ENCODE data around the gene C11orf42.

The C11orf42 gene, protein sequence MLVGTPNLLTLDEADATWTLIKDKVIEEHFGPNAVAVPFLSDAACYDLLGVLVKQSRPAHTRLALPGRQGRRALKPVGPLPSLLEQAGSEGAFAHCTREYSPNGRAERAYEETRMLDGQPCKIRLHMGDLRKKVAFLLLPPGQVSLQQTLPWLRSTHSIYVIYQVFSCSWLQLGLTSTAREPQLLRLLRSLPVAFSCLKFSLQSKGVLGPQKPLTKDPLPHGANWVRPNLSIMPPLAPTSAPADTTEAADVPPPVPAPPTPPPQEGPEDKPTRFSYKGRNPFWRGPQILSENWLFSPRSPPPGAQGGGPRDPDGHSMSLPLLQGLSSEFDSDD

DNA sequence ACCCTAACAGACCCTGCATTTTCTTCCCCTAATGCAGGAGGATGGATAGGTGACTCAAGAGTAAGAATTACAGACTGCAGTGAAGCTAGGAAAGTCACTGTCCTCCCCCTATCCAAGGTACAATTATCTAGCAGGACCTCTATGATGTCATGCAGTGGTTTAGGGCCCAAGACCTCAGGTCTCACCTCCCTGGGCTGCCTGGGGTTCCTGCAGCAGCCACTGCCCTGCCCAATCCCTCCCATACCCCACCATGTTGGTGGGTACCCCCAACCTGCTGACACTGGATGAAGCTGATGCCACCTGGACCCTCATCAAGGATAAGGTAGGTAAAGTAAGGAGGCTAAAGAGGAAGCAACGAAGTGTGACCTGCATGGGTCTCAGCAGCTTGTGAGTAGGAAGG is at the start of gene C11orf42:
Gene C11orf42, plus strand, starts transcription at position 192 of the 400 bp plus-strand sequence. Its CDS starts 59 bp downstream, at position 251.
- no peak for DNase-seq (ENCODE audit: low spot score)

DNA sequence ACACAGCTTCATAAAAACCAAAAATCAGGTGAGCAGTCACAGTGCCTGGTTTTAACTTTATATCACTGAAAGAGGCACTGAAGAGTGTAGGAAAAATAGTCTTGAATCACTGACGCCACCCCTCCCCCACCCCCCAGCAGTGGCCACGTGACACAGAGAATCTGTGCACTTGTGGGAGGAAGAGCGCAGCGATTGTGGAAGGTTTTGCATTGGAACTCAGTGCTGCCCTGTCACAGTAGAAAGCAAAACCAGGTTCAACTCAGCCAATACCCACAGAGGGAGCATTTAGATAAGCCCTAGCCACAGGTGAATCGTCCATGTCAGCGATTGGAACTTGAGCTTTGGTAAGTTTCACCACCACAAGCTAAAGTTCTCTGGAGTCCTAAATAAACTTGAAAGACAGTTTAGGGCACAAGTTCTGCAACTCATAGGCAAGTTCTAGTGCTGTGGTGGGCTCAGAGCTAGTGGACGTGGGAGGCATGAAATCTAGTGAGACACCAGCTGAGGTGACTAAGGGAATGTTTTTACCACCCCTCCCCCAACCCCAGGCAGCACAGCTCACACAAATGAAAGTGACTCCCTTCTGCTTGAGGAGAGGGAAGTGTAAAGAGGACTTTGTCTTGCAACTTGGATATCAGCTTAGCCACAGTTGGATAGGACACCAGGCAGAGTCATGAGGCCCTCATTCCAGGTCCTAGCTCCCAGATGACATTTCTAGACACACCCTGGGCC is 48.6 kb upstream of the C11orf42 start:
- no peak for DNase-seq (ENCODE audit: low spot score)

DNA sequence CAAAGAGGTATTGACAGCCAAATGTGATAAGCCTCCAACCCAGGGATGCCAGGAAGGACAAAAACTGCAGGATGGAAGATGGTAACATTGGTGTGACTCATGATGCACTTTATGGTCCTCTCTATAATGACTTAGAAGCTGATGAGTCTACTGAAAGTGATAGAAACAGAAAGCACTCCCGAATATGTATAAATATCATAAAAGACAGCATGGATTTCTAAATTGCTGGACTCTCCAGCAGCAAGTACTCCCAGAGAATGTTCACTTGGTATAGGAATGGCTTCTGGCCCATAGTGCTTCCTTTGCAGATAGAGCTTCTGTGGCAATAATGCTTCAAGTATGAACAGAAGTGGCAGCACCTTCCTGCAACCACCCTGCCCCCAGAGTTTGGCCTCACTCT is 35.1 kb upstream of the C11orf42 start, which contains the start of gene OR52B2:
Gene OR52B2, minus strand, starts transcription at position 101 of the 400 bp plus-strand sequence. Its CDS starts 0 bp downstream, at position 101.
- DNase-seq (ENCODE audit: low spot score): no peak

DNA sequence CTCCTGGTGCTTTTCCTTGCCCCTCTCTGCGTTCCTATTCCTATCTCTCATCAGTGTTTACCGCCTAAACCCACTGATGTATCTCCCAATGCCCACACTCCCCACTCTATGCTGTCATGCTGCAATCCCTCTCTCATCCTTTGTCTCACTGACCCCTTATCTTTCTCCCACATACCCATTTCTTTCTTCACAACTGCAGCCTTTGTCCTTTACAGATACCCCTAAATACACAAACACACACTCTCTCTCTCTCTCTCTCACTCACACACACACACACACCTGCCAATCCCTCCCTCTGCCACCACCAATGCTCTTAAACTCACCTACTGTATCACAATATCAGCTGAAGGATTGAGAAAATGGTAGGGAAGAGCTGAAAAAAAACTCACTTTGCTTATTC is 29.9 kb upstream of the C11orf42 start:
- no peak for DNase-seq (ENCODE audit: low spot score)

DNA sequence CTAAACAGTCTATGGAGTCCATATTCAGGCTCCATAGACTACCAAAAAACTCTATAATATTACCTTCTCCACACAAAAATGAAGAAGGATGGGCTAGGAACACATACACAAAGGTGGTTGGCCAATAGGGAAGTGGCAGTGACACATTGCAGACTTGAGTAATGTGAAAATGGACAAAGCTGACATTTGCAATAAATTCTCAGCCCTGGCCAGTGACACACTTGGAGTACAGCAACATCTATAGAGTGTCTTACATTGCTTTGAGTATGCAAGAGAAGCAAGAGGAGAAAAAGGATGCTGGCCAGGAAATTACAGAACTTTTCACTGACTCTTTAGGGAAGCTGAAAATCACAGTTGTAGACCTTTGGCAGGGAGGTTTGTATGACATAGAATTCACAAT is 13.6 kb upstream of the C11orf42 start:
- DNase-seq (ENCODE audit: low spot score): no peak

DNA sequence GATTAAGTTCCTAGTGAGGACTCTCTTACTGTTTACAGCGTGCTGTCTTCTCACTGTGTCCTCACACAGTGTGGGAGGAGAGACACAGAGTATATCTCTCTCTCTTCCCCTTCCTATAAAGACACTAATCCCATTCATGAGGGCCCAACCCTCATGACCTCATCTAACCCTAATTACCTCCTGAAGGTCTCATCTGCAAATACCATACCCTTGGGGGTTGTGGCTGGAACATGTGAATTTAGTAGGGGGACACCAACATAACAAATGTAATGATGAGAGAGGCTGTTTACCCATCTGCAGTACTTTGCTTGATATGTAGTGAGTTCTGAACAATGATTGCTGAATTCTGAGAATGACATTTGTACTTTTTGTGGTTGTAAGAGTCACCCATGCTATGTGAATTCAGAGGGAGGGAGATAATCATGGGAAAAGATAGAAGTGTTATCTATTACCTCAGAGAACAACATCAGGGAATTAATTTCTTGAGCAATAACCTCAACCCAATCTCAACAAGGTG is 11.2 kb upstream of the C11orf42 start:
- DNase-seq (ENCODE audit: low spot score): no peak

DNA sequence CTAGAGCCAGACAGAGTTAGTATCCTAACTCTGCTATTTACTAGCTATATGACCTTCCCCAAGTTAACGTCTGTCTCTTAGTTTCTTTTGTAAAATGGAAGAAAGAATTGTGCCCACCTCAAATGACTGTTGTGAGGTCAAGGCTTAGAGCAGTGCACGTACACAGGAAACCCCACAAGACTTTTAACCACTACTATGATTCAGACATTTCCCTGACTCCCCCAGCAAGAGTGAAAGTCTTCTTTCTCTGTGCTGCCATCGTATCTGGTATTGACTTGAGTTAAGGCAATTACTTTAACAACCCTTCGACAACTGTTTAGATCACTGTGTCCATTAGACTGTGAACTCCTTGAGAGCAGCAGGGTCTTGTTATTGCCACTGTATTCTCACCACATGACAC is 9.0 kb upstream of the C11orf42 start:
- DNase-seq (ENCODE audit: low spot score): no peak

DNA sequence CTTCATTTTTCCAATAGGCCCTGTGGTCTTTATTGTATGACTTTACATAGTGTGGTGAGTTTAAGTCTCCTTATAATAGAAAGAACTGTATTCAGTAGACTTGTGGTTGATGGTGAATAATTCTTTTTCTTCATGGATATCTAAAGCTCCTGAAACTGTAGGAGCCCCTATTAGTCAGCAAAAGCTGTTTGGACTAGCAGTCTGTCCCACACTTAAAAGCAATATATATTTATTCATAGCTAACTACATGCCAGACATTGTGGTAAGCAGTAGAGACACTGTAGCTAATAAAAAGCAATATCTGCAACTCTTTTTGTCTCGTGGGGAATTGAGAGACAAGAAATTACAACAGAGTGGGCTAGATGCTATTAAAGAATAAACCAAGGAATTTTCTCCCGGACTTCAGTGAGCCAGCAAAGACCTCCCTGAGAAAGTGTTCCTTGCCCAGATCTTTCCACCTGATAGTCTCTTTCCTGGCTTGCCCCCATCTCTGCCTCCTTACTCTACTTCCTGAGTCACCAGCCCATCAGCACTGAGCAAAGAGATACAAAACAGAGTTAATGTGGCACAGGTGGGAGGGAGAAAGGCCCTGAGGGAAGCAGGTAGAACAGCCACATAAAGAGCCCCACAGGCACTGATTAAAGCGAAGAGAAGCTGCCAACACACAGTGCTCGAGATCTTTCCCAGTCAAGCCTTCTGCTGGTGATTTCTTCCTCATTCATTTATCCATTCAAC is 7.7 kb upstream of the C11orf42 start:
- DNase-seq (ENCODE audit: low spot score): no peak

DNA sequence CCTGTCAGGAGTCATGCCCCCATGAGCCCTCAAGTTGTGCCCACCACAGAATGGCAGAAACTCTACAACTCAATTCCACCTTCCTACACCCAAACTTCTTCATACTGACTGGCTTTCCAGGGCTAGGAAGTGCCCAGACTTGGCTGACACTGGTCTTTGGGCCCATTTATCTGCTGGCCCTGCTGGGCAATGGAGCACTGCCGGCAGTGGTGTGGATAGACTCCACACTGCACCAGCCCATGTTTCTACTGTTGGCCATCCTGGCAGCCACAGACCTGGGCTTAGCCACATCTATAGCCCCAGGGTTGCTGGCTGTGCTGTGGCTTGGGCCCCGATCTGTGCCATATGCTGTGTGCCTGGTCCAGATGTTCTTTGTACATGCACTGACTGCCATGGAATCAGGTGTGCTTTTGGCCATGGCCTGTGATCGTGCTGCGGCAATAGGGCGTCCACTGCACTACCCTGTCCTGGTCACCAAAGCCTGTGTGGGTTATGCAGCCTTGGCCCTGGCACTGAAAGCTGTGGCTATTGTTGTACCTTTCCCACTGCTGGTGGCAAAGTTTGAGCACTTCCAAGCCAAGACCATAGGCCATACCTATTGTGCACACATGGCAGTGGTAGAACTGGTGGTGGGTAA is 6.1 kb upstream of the C11orf42 start, which contains the start of gene OR52W1:
Gene OR52W1, plus strand, starts transcription at position 51 of the 637 bp plus-strand sequence. Its CDS starts 0 bp downstream, at position 51.
- DNase-seq (ENCODE audit: low spot score): no peak

DNA sequence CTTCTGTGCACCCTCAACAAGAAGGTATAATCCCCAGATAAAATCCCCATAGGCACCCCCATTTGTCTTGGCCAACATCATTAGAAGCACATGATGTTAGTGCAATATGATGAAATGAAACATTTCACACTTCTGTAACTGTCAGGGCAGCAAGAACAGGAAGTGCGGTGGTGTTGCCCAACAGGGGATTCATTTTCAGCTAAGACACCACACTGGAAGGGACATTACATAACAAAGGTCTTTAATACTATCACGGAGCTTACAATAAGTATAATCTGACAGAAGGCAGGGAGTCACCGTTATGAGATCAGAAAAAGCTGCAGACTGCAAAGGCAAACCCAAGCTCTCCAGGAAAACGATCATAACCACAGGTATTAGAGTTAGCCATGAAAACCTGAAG is 4.4 kb upstream of the C11orf42 start:
- no peak for DNase-seq (ENCODE audit: low spot score)

DNA sequence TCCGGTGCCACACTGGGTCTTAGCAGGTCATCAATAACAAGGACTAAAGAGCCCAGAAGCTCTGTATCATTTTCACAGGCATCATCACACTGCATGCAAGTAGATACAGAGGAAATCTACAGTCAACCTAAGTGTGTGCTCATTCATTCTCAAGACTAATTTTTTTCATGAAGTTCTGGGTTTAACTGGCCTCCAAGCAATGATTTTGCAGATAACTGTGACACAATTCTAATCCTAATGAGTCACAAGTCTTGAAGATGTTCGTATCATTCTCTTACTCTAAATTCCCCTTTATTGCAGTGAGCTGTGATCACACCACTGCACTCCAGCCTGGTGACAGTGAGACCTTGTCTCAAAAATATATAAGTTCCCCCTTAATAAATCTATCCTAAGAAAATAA is 3.9 kb upstream of the C11orf42 start:
- DNase-seq (ENCODE audit: low spot score): no peak

DNA sequence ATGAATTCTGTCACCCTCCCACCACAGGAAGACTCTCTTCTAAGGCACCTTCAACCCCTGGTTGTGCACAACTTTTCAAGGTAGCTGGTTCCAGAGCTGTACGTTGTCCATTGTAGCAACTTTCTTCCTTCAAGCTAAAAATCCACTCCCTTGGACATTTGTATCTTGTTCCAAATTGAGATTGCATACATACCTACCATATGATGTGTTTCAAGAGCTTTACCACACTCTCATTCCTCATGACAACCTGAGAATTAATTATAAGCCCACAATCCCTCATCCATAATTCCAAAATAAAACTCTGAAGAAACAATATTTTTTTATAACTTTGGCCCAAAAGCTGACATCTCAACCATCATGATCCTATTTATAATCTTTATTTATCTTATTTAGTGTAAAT is 3.3 kb upstream of the C11orf42 start:
- no peak for DNase-seq (ENCODE audit: low spot score)

DNA sequence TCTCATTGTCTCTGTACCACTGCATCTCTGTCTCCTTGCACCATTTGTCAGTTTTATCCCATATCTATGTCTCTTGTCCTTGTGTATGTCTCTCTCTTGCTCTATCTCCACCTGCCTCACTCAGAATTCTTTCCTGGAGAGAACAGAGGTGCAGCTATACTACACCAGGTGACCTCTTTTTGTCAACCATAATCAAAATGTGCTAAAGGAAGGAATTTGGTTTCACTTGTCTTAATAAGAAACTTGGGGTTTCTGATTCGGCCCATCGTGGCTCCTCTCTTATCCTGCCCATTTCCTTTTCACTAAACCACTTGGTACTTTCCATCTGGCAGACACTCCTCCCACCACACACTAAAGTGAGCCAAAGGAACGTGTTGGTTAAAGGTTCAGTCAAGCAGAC is 2.0 kb upstream of the C11orf42 start:
- no peak for DNase-seq (ENCODE audit: low spot score)

DNA sequence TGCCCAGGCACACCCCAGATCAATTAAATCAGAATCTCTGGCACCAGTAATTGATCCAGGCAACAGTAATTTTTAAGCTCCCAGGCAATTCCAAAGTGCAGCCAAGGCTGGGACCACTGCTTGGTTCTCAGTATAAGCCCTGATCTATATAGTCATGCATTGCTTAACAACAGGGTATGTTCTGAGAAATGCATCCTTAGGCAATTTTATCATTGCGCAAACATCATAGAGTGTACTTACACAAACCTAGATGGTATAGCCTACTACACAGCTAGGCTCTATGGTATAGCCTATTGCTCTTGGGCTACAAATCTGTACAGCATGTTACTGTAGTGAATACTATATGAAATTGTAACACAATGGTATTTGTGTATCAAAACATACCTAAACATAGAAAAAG is 651 bp upstream of the C11orf42 start:
- no peak for DNase-seq (ENCODE audit: low spot score)

DNA sequence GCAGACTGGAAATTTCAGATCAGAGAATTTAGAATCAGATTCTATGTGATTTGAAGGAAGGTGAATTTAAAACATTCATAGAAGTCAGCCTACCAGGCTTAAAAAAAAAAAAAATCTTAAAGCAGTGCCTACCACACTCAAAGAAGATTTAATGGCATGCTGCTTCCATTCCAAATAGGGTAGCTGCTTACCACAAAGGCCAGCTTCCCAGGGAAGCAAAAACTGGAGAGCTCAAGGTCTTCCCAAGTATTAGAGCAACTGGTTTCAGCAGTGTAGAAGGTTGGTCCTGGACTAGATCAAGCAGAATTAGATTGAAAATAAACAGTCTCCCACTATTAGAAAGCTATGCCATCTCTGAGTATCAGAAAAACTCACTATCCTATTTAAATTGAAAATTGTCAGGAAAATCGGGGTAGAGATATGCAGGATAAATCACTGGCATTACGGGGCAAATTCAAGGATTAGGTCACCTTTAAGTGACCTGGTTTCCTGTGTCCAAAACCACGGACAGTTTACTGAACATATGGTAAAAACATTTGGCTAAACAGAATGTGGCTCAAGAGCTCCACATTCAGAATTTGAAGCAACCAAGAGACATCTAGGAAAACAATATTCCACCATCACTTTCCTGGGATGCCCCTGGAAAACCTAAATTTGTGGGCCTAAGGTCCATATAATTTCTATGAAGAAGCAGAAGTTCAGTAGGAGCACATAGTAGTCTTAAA is 1.3 kb downstream of the C11orf42 start:
- no peak for DNase-seq (ENCODE audit: low spot score)

DNA sequence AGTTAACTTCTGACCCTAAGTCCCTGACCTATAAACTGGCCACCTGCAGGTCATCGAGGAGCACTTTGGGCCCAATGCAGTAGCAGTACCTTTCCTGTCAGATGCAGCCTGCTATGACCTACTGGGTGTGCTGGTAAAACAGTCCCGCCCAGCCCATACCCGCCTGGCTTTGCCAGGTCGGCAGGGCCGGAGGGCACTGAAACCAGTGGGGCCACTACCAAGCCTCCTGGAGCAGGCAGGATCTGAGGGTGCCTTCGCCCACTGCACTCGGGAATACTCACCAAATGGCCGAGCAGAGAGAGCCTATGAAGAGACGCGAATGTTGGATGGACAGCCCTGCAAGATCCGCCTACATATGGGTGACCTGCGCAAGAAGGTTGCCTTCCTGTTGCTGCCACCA is 4.4 kb downstream of the C11orf42 start:
- no peak for DNase-seq (ENCODE audit: low spot score)

DNA sequence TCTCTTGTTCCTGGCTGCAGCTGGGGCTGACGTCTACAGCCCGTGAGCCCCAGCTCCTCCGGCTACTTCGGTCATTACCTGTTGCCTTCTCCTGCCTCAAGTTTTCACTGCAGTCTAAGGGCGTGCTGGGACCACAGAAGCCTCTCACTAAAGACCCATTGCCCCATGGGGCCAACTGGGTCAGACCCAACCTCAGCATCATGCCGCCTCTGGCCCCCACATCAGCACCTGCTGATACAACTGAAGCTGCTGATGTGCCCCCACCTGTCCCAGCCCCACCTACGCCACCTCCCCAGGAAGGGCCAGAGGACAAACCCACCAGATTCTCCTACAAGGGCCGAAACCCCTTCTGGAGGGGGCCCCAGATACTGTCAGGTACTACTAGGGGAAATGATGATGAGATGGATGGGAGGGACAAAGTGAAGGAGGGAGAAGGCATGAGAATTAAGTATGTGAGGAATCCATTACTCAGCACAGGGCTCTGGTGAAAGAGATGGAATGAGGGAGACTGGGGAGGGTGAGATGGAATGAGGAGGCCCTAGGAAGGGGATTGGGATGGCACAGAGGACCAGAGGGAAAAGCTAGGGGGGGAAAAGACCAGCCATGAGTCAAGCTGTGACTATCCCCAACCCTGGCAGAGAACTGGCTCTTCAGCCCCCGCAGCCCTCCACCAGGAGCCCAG is 5.1 kb downstream of the C11orf42 start:
- no peak for DNase-seq (ENCODE audit: low spot score)

DNA sequence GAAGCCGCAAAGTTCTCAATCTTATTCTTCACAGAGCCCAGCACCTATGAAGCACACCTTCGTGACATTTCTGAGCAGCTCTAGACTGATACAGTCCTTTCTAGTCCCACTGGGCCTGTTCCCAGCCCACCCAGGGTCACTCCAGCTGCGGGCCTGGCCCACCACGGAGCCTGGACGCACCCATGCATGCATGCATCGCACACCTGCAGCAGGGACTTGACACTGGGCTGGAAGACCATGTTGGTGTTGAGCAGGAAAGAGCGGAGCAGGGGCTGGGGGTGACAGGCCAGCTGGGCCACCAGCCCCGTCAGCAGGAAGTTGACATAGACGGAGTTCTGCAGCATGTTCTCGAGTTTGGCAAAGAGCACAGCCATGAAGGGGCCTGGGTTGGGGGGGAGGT is 9.2 kb downstream of the C11orf42 start:
- no peak for DNase-seq (ENCODE audit: low spot score)

DNA sequence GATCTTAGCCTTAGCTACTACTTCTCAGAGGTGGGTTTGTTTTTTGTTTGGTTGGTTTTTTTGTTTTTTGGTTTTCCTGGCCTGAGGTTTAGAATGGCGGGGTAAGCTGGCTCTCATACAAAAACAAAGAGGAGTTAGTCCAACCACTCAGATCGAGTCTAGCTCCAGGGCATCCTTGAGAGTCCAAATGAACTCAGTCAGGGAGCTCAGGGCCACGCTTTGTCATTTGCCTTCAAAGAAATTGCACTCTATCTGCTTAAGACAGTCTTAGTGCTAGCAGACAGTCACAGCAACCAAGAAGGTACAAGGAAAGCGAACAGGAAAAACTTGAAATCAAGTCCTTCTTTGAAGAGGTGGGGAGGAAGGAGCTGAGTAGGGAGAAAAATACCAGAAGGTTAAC is 11.1 kb downstream of the C11orf42 start:
- no peak for DNase-seq (ENCODE audit: low spot score)

DNA sequence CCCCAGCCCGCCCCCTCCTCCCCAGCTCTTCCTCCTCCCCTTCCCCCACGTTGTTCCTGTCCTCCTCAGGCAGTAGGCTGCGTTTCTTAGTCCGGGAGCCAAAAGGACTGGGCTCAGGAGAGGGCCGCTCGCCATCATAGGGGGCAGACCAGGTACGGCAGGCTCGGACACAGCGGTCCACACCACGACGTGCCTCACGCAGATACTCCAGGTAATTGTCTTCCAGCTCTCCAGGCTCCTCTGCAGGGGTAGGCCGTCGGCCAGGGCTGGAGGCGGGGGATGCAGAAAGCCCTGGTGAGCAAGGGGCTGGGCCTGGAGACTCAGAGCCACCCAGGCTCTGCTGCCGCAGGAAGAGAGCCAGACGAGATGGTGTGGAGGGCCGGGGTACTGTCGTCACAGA is 12.4 kb downstream of the C11orf42 start:
- no peak for DNase-seq (ENCODE audit: low spot score)

DNA sequence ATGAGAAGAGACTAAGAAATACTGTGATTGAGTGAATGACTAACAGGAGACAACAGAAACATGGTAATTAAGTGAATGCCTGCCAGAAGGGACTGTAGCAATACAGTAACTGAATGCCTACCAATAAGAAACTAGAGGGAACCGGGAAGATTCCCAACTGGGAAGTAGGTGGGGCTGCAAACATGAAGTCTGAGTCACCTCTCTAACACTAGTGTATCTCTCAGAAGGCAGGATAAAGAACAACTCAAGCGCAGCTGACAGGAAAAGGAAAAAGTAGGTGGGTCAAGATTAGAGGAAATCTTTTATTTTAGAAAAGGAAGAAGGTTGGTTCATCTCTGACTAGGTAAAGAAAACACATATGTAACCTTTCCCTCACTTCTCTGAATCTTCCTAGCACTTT is 14.0 kb downstream of the C11orf42 start:
- DNase-seq (ENCODE audit: low spot score): no peak
